K562 (cell line): ENCODE results near the gene IKZF3. TPM values are rescaled to one million over a fixed set of nuclear protein-coding genes. Genes with fewer than 3 reads are reported as not detected.
A peak's percentile ranks its signal among the peaks of the same experiment; 100 is the strongest.

ENCODE experiments used
- ATAC-seq: fragments of 200-7000 bp; cut with Tn5 transposase; 3 replicates; pipeline ENCODE4 v1.9.1; 2020; ENCODE audit warnings: moderate library complexity
- BruUV-seq: library from RNA; stranded (reverse); fragments of 400-500 nt; replicated peaks from 2 replicates; lab custom pipeline; 2021; lab: Mats Ljungman, UMichigan
- CTCF ChIA-PET: fragments of 300-600 bp; formaldehyde crosslinking; extraction: SDS; loops from one replicate; lab custom pipeline; 2021; ENCODE audit warnings: low intra/inter-chr PET ratio; lab: Yijun Ruan, JAX
- POLR2A ChIA-PET: fragments of 300-600, 350-650 bp; sonication (Branson Sonifier 250); formaldehyde crosslinking; extraction: SDS; loops from one replicate; lab custom pipeline; 2021; ENCODE audit warnings: antibody characterized with exemption, inconsistent platforms; lab: Yijun Ruan, JAX
- DNase-seq, 4 experiments: peaks; one replicate each; pipeline versions ENCODE4 v3.0.0 to v3.0.0-alpha.2; 2011 to 2018; ENCODE audit warnings: low spot score in 3 of 4, mixed read lengths in 3 of 4; ENCODE audit errors: extremely low read depth in 1 of 4
- FAIRE-seq: peaks from 2 replicates; lab custom pipeline; 2011; peaks lifted over from hg19 to GRCh38; lab: Jason Lieb, UNC
- H2AFZ ChIP-seq: 2 replicates; pipeline ENCODE4 v1.6.0; 2011; ENCODE audit warnings: low read depth, low read length, control low read depth, inconsistent platforms
- H3K27ac ChIP-seq: fragments of 200-600 bp; 3 replicates; pipeline ENCODE4 v1.8.0; 2011; ENCODE audit warnings: low read depth, mild to moderate bottlenecking, control low read depth, inconsistent platforms, low read length, moderate library complexity, mixed read lengths; ENCODE audit errors: extremely low read depth
- H3K27me3 ChIP-seq, 2 experiments: fragments of 300-600 bp in 1 of 2; 2 replicates in 1 of 2; 3 replicates in 1 of 2; pipeline versions ENCODE4 v1.6.0 to v1.8.0; 2011; ENCODE audit warnings: inconsistent platforms in 2 of 2, low read length in 2 of 2, mild to moderate bottlenecking in 1 of 2, mixed read lengths in 1 of 2, moderate library complexity in 1 of 2; ENCODE audit not compliant: control insufficient read depth in 2 of 2, insufficient read depth in 2 of 2
- H3K36me3 ChIP-seq: fragments of 300-600 bp; 3 replicates; pipeline ENCODE4 v1.8.0; 2011; ENCODE audit warnings: mild to moderate bottlenecking, low read length, inconsistent platforms; ENCODE audit not compliant: control insufficient read depth, insufficient read depth
- H3K4me1 ChIP-seq, 2 experiments: fragments of 200-600 bp in 1 of 2; replicated peaks in 1 of 2; 2 replicates in 1 of 2; 3 replicates in 1 of 2; pipeline versions ENCODE4 v1.5.1 to v1.8.0; 2011; ENCODE audit warnings: inconsistent platforms in 2 of 2, low read length in 2 of 2, mild to moderate bottlenecking in 1 of 2, mixed read lengths in 1 of 2, moderate library complexity in 1 of 2; ENCODE audit not compliant: control insufficient read depth in 2 of 2, insufficient read depth in 2 of 2
- H3K4me2 ChIP-seq: 2 replicates; pipeline ENCODE4 v1.6.1; 2011; ENCODE audit warnings: low read length, control low read depth, inconsistent platforms, mixed read lengths; ENCODE audit not compliant: insufficient read depth
- H3K4me3 ChIP-seq: fragments of 200-600 bp; sonication (generic), shearing (Covaris generic); 2 replicates; pipeline ENCODE4 v1.5.1; 2016; ENCODE audit warnings: control low read depth, inconsistent platforms
- H3K79me2 ChIP-seq: fragments of 200-600 bp; 3 replicates; pipeline ENCODE4 v1.8.0; 2011; ENCODE audit warnings: low read length, inconsistent platforms; ENCODE audit not compliant: control insufficient read depth, insufficient read depth
- H3K9ac ChIP-seq, 2 experiments: 2 replicates each; pipeline versions ENCODE4 v1.6.0 to v1.6.1; 2011; ENCODE audit warnings: low read depth in 2 of 2, low read length in 2 of 2, control low read depth in 1 of 2, inconsistent platforms in 1 of 2, mild to moderate bottlenecking in 1 of 2, mixed read lengths in 1 of 2; ENCODE audit not compliant: insufficient read depth in 1 of 2
- H3K9me1 ChIP-seq: one replicate; pipeline ENCODE4 v1.6.0; 2011; ENCODE audit warnings: inconsistent platforms, mild to moderate bottlenecking, low read length, moderate library complexity; ENCODE audit not compliant: control insufficient read depth, insufficient read depth
- H3K9me3 ChIP-seq: replicated peaks from 2 replicates; pipeline ENCODE4 v1.5.1; 2011; ENCODE audit warnings: low read depth, low read length, inconsistent platforms; ENCODE audit not compliant: control insufficient read depth, insufficient read depth
- H4K20me1 ChIP-seq: replicated peaks from 2 replicates; pipeline ENCODE4 v1.6.1; 2011; ENCODE audit warnings: low read length, inconsistent platforms, mixed read lengths; ENCODE audit not compliant: control insufficient read depth, insufficient read depth
- CBFA2T2 ChIP-seq: fragments of 450-650 bp; conservative IDR thresholded peaks from 2 replicates; pipeline ENCODE4 v1.6.1; 2017; ENCODE audit warnings: mild to moderate bottlenecking
- RAD21 ChIP-seq, 2 experiments: fragments of 250-450 bp in 1 of 2; fragments of 450-650 bp in 1 of 2; sonication (Bioruptor Pico) in 1 of 2; formaldehyde crosslinking in 1 of 2; IDR thresholded peaks in 1 of 2; conservative IDR thresholded peaks in 1 of 2; 2 replicates each; pipeline versions ENCODE4 v1.4.0 to v1.8.0; 2020 to 2022; ENCODE audit warnings: mild to moderate bottlenecking in 2 of 2, moderate library complexity in 1 of 2
- WGBS: fragments of 100-300 bp; shearing (Covaris generic); methylation state at CpG from one replicate; pipeline ENCODE4 v1.1.6; 2016; ENCODE audit warnings: low coverage, mixed read lengths; ENCODE audit not compliant: insufficient coverage; ENCODE audit errors: missing lambda C conversion rate; 5-methylcytosine and 5-hydroxymethylcytosine counted together
- in situ Hi-C: fragments of 300-500 bp; cut with MboI; formaldehyde crosslinking; loops from 4 replicates; pipeline ENCODE4 v1.15.0; 2018; ENCODE audit warnings: inconsistent platforms, mixed read lengths
- intact Hi-C: fragments of 100-400 bp; cut with micrococcal nuclease; formaldehyde crosslinking; loops from 2 replicates; pipeline ENCODE4 v1.14.2; 2022
- polyA plus RNA-seq, 8 experiments: library from polyadenylated mRNA; depleted of rRNA in 4 of 8; stranded (reverse) in 5 of 8; unstranded in 3 of 8; fragments of >200 nt; fragmentation: Nextera tagmentation in 2 of 8; fragmentation: Illumina TruSeq in 1 of 8; extraction: Ambion mirVana in 2 of 8; extraction: Trizol in 1 of 8; gene quantifications; 2 replicates each; pipeline versions ENCODE4 v1.2.1 to v1.2.3, GENCODE V29; 2011 to 2014; ENCODE audit warnings: inconsistent platforms in 1 of 8, missing spikeins in 1 of 8
- total RNA-seq, 7 experiments: library from RNA; depleted of rRNA in 6 of 7; stranded (reverse); fragments of >200 nt in 6 of 7; fragmentation: Illumina TruSeq in 2 of 7; extraction: Trizol in 2 of 7; gene quantifications; 2 replicates each; pipeline versions ENCODE4 v1.2.1 to v1.2.3, GENCODE V29; 2011 to 2021; ENCODE audit warnings: low replicate concordance in 1 of 7
- TF ChIP-seq, protein P1 (sequence below), 3 experiments: IDR thresholded peaks in 2 of 3; conservative IDR thresholded peaks in 1 of 3; 2 replicates each; pipeline ENCODE4 v1.5.1; 2011 to 2012; ENCODE audit warnings: low read length in 3 of 3, mild to moderate bottlenecking in 3 of 3, control low read depth in 2 of 3, improper control_type of control experiment in 1 of 3, inconsistent platforms in 1 of 3, low read depth in 1 of 3, mixed read lengths in 1 of 3, moderate library complexity in 1 of 3; ENCODE audit not compliant: insufficient read depth in 2 of 3

The IKZF3 gene
- total and polyA plus RNA-seq, 9 of the 15 experiments (the other 6 are each of a cell fraction or from before 2014, with no cell fraction given), result 0.06 to 1.6 (median 0.62) TPM

- ATAC-seq (peak; percentile 38; the same call in 1 of the 3 replicates), DNase-seq (peak in 1 of 4 experiments; percentile 7), FAIRE-seq (no peak)
- Histone ChIP-seq H3K27me3 (peaks cover 0 to 2% of the 10 kb centered on the region in 2 experiments; a peak in 1 of 5 replicates), H3K4me1 (no peaks in the 10 kb centered on the region), H3K9me3 (peaks cover 10% of the 10 kb centered on the region)
- 4% methylated on average over 4 of the region's 4 CpGs for WGBS
- CTCF ChIA-PET, result interaction anchor here (0.5 kb wide), 1 partner anchor 149 kb away, joined by 5 read pairs; no protein-coding TSS in a partner anchor
- peak in 1 of 2 experiments; percentile 40; a peak in 2 of 4 replicates for TF ChIP-seq RAD21 (CRISPR knock-in tag; conservative IDR thresholded peaks at IDR 0.05 in 1 of 2, IDR thresholded peaks at IDR 0.05 in 1 of 2)
- no peak for TF ChIP-seq CBFA2T2
- TF ChIP-seq, protein P1, sequence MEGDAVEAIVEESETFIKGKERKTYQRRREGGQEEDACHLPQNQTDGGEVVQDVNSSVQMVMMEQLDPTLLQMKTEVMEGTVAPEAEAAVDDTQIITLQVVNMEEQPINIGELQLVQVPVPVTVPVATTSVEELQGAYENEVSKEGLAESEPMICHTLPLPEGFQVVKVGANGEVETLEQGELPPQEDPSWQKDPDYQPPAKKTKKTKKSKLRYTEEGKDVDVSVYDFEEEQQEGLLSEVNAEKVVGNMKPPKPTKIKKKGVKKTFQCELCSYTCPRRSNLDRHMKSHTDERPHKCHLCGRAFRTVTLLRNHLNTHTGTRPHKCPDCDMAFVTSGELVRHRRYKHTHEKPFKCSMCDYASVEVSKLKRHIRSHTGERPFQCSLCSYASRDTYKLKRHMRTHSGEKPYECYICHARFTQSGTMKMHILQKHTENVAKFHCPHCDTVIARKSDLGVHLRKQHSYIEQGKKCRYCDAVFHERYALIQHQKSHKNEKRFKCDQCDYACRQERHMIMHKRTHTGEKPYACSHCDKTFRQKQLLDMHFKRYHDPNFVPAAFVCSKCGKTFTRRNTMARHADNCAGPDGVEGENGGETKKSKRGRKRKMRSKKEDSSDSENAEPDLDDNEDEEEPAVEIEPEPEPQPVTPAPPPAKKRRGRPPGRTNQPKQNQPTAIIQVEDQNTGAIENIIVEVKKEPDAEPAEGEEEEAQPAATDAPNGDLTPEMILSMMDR (IDR thresholded peaks at IDR 0.05 in 2 of 3, conservative IDR thresholded peaks at IDR 0.05 in 1 of 3; ENCODE audit: insufficient read depth in 2 of 3, low read depth in 1 of 3, low read length in 3 of 3), result peak in 1 of 3 experiments; percentile 32; a peak in 1 of 6 replicates
- TF ChIP-seq, all 486 proteins: peak for 2
- POLR2A ChIA-PET, result no interaction called here
- Histone ChIP-seq H3K9ac (no peak overlapping the region), H3K79me2 (no peaks in the 10 kb centered on the region), H3K4me2 (no peak overlapping the region), H3K9me1 (no peaks in the 10 kb centered on the region), H3K27ac (no peak overlapping the region), H3K36me3 (no peaks in the 10 kb centered on the region), H3K4me3 (no peak overlapping the region), H4K20me1 (no peaks in the 10 kb centered on the region), H2AFZ (no peak overlapping the region)
- no TSS peak for BruUV-seq
- intact Hi-C loops (no loop called here), in situ Hi-C loops (no loop called here)
Measured at GRCh38 chr17:39820541-39820940, 43.6 kb downstream of the IKZF3 start.
